ENCODE measurements around the gene MUSK. TPM values are rescaled to one million over a fixed set of nuclear protein-coding genes. Genes with fewer than 3 reads are reported as not detected.

The MUSK gene
- total and polyA plus RNA-seq, 2 of the 4 experiments (the other 2 are of a cell fraction), result 0.07 to 0.18 TPM

GRCh38 chr9:110767559-110768063 lies 99.0 kb downstream of the MUSK start:
- Histone ChIP-seq H3K36me3 (ENCODE audit: control insufficient read depth, insufficient read depth, low read length) (no peaks in the 10 kb centered on the region), H3K9me1 (ENCODE audit: insufficient read depth, low read length) (0 out of 2 replicates have a peak, but pooled peaks cover 3% of the 10 kb centered on the region), H2AFZ (replicated peaks; ENCODE audit: low read length, poor library complexity) (peak overlapping the region; percentile 74), H3K4me2 (ENCODE audit: low read depth, low read length) (peak overlapping the region; percentile 49), H3K27me3 (ENCODE audit: control insufficient read depth, insufficient read depth, low read length) (no peaks in the 10 kb centered on the region), H3K23ac (ENCODE audit: low read depth, low read length) (no peak overlapping the region), H2AK5ac (ENCODE audit: low read depth, low read length) (no peak overlapping the region), H3K56ac (ENCODE audit: extremely low read depth, insufficient read depth, low read length) (no peak overlapping the region), H2BK5ac (ENCODE audit: low read depth, low read length, poor library complexity, severe bottlenecking) (no peak overlapping the region), H3K18ac (ENCODE audit: low read depth, low read length) (peak overlapping the region; percentile 71), H2AK9ac (replicated peaks; ENCODE audit: low read depth, low read length, poor library complexity) (no peak overlapping the region), H3K4me3 (ENCODE audit: insufficient read depth, low read depth, low read length) (no peak overlapping the region), H2BK120ac (ENCODE audit: low read depth, low read length) (peak overlapping the region; percentile 56; the same call in 1 of the 2 replicates), H3K4ac (ENCODE audit: low read depth, low read length) (peak overlapping the region; percentile 5; the same call in 1 of the 2 replicates), H4K91ac (ENCODE audit: insufficient read depth, low read depth, low read length) (peak overlapping the region; percentile 20; the same call in 1 of the 2 replicates), H3K9me3 (ENCODE audit: control insufficient read depth, insufficient read depth, low read length) (no peaks in the 10 kb centered on the region), H3K79me1 (ENCODE audit: low read depth in 1 of 2, low read length in 2 of 2) (no peaks in the 10 kb centered on the region), H3K4me1 (ENCODE audit: control insufficient read depth, insufficient read depth, low read length) (peaks cover 7% of the 10 kb centered on the region), H2BK15ac (ENCODE audit: low read depth, low read length) (peak overlapping the region; percentile 46; the same call in 1 of the 3 replicates), H3K27ac (ENCODE audit: insufficient read depth, low read length) (peak overlapping the region; percentile 50; the same call in 1 of the 2 replicates), H4K20me1 (ENCODE audit: insufficient read depth, low read length) (no peaks in the 10 kb centered on the region), H3K14ac (replicated peaks; ENCODE audit: low read depth, low read length) (0 out of 2 replicates have a peak overlapping the region, but pooled peaks have one; percentile 29), H4K5ac (ENCODE audit: low read depth, low read length) (peak overlapping the region; percentile 28), H3K9ac (ENCODE audit: low read depth, low read length) (no peak overlapping the region), H2BK20ac (ENCODE audit: low read depth, low read length) (peak overlapping the region; percentile 43; the same call in 1 of the 2 replicates), H4K8ac (ENCODE audit: low read depth in 2 of 2, low read length in 2 of 2) (peak overlapping the region in 1 of 2 experiments; percentile 69; a peak in 2 of 4 replicates)
- ChIA-PET POLR2A (ENCODE audit: unreplicated experiment) (interaction anchor here (0.5 kb wide), 1 partner anchor 116 kb away, joined by 3 read pairs; no protein-coding TSS in a partner anchor), CTCF (interaction anchor here (0.7 to 1.0 kb wide), 2 partner anchors 10 to 247 kb away, joined by 3 read pairs; no protein-coding TSS in a partner anchor)
- BruUV-seq (replicated peaks), result no TSS peak
- intact Hi-C loops (cut with micrococcal nuclease), result no loop called here
- ATAC-seq (ENCODE audit: low read depth) (peak; percentile 73), DNase-seq (peak; percentile 51)
- dilution Hi-C loops (cut with HindIII; ENCODE audit: low sequenced_read_pairs, unreplicated experiment), result no loop called here
- in situ Hi-C loops (cut with MboI; ENCODE audit: low sequenced_read_pairs), result no loop called here
- no CpG with 5 or more reads among the region's 6 CpGs for WGBS, 2 experiments (ENCODE audit: extremely low coverage in 2 of 2, insufficient read length in 1 of 2)
- TF ChIP-seq, protein P1, sequence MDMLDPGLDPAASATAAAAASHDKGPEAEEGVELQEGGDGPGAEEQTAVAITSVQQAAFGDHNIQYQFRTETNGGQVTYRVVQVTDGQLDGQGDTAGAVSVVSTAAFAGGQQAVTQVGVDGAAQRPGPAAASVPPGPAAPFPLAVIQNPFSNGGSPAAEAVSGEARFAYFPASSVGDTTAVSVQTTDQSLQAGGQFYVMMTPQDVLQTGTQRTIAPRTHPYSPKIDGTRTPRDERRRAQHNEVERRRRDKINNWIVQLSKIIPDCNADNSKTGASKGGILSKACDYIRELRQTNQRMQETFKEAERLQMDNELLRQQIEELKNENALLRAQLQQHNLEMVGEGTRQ (IDR thresholded peaks at IDR 0.05; ENCODE audit: low read depth, low read length), result no peak
- TF ChIP-seq CEBPB (IDR thresholded peaks at IDR 0.05; ENCODE audit: low read depth, low read length) (0 out of 2 replicates have a peak, but pooled peaks have one; percentile 15), RFX5 (IDR thresholded peaks at IDR 0.05; ENCODE audit: low read depth, low read length) (no peak)
- TF ChIP-seq, protein P2, sequence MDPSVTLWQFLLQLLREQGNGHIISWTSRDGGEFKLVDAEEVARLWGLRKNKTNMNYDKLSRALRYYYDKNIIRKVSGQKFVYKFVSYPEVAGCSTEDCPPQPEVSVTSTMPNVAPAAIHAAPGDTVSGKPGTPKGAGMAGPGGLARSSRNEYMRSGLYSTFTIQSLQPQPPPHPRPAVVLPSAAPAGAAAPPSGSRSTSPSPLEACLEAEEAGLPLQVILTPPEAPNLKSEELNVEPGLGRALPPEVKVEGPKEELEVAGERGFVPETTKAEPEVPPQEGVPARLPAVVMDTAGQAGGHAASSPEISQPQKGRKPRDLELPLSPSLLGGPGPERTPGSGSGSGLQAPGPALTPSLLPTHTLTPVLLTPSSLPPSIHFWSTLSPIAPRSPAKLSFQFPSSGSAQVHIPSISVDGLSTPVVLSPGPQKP (IDR thresholded peaks at IDR 0.05; ENCODE audit: borderline replicate concordance, low read depth, low read length), result no peak

Data from IMR-90 (cell line).